GM19025 (cell line): ENCODE data around the gene PCBD1.
A peak's percentile ranks its signal among the peaks of the same experiment; 100 is the strongest.

ENCODE experiments used
- ATAC-seq: cut with Tn5 transposase; IDR thresholded peaks from one replicate; pipeline ENCODE4 v1.9.1; 2021; ENCODE audit warnings: mild to moderate bottlenecking, low read depth, moderate library complexity; ENCODE audit not compliant: unreplicated experiment

The PCBD1 gene

GRCh38 chr10:70905071-70906021, 17.0 kb upstream of the PCBD1 start:
- ATAC-seq, result no peak

GRCh38 chr10:70903262-70903921, 15.0 kb upstream of the PCBD1 start:
- ATAC-seq, result no peak

- no peak for ATAC-seq
Measured at GRCh38 chr10:70902661-70903261, 14.4 kb upstream of the PCBD1 start.

- ATAC-seq, result no peak
Measured at GRCh38 chr10:70901276-70901878, 13.0 kb upstream of the PCBD1 start.

- ATAC-seq, result no peak
Measured at GRCh38 chr10:70899096-70899495, 10.7 kb upstream of the PCBD1 start.

- ATAC-seq, result no peak
Measured at GRCh38 chr10:70898687-70899086, 10.3 kb upstream of the PCBD1 start.

GRCh38 chr10:70896551-70896950, 8.2 kb upstream of the PCBD1 start:
- ATAC-seq, result no peak

GRCh38 chr10:70894416-70894815, 6.1 kb upstream of the PCBD1 start:
- no peak for ATAC-seq

GRCh38 chr10:70893227-70894006, 5.1 kb upstream of the PCBD1 start:
- ATAC-seq, result no peak

- ATAC-seq, result no peak
Measured at GRCh38 chr10:70892631-70893030, 4.3 kb upstream of the PCBD1 start.

GRCh38 chr10:70891627-70892026, 3.3 kb upstream of the PCBD1 start:
- ATAC-seq, result no peak

- ATAC-seq, result no peak
Measured at GRCh38 chr10:70890917-70891431, 2.6 kb upstream of the PCBD1 start.

- ATAC-seq, result no peak
Measured at GRCh38 chr10:70889291-70889690, 926 bp upstream of the PCBD1 start.

GRCh38 chr10:70886921-70887665, 1.3 kb downstream of the PCBD1 start:
- ATAC-seq, result no peak

GRCh38 chr10:70885931-70886903, 2.1 kb downstream of the PCBD1 start:
- no peak for ATAC-seq

- ATAC-seq, result no peak
Measured at GRCh38 chr10:70885481-70885880, 2.9 kb downstream of the PCBD1 start.

GRCh38 chr10:70884741-70885140, 3.6 kb downstream of the PCBD1 start:
- ATAC-seq, result no peak

- ATAC-seq, result peak; percentile 70
Measured at GRCh38 chr10:70880077-70880534, 8.3 kb downstream of the PCBD1 start.
